GM19455 (cell line): ENCODE results near the gene CSH1.
"Not testable (repeated sequence)": the region's sequence is repeated elsewhere in the genome, so short reads cannot be mapped to it uniquely, and the experiment has no call there.

Source experiments
- ATAC-seq: cut with Tn5 transposase; IDR thresholded peaks from one replicate; pipeline ENCODE4 v1.9.1; 2021; ENCODE audit not compliant: unreplicated experiment

CSH1 gene

GRCh38 chr17:63907161-63907778 is 10.9 kb upstream of the CSH1 start:
- not testable (repeated sequence) for ATAC-seq

DNA sequence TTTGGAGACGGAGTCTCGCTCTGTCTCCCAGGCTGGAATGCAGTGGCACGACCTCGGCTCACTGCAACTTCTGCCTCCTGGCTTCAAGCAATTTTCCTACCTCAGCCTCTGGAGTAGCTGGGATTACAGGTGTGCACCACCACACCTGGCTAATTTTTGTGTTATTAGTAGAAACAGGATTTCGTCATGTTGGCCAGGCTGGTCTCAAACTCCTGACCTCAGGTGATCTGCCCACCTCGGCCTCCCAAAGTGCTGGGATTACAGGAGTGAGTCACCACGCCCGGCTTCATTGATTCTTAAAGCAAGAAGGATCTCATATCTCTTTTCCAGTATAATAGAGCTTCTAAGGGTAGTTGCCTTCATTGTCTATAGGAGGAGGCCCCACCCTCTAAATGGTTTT is 8.4 kb upstream of the CSH1 start:
- ATAC-seq, result not testable (repeated sequence)

DNA sequence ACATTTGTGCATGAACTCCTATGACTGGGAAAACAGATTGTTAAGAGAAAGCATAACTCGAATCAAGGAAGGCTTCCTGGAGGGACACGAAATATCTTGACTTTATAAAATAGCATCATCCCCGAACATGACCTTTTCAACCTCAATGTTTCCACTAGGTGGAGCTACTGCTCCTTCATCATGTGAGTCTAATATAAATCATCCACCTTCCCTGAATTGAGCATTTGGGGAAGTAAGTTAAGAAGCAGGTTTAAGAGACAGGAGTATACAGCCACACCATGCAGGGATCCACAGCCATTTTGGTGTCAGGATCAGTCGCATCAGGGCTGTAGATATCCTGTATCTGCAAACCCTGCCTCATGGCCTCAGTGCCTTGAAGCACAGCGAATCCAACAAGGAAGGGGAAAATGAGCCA is 7.4 kb upstream of the CSH1 start:
- ATAC-seq, result not testable (repeated sequence)

GRCh38 chr17:63901971-63902370 is 5.6 kb upstream of the CSH1 start:
- ATAC-seq, result not testable (repeated sequence)

GRCh38 chr17:63898899-63899798 is 2.8 kb upstream of the CSH1 start:
- ATAC-seq, result not testable (repeated sequence)

- not testable (repeated sequence) for ATAC-seq
Measured at GRCh38 chr17:63894821-63895220, 1.6 kb downstream of the CSH1 start.

DNA sequence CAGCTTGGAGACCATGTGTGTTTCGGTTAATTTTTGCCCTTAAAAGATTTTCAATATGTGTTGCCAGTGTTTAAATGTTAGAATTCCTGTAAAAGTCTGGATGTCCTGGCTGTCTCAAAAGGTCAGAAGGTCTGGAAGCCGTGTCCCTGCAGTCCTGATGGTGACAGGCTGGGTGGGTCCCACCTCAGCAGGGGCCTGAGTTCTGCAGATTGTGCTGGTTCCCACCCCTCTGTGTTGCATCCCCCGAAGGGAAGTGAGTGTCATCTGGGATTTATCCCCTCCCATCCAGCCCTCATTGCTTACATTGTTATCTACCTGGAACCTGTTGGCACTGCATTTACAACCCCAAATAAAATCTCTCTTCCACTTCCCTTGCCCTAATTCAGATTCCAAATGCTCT is 2.4 kb downstream of the CSH1 start:
- ATAC-seq, result not testable (repeated sequence)

DNA sequence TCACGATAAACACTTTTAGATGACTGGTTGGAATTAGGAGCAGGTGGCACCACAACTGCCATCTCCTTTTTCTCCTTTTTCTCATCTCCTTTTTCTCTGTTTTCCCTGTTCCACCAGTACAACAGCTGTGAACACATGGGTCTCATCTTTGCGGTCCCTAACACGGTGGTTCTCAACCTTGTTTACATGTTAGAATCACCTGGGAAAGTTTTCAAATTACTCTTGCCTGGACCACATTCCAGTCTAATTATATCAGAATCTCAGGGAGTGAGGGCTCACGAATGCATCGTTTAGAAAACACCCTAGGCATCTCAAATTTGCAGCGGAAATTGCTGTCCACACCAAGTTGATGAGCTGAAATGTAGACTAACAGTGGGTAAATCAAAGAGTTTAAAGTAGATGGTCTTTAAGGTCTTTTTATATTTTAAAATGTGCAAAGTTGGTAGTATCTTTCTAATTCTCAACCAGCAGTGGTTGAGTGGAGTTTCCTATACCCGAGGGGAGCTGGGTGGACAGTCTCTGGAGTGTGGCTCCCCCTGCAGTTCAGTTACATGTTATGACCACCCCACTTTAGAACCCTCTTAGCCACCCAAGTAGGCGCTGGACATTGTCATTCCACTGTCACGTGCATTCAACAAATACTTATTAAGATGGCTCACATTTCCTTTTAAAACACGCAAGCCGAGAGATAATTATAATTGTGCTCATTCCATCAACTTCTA is 3.9 kb downstream of the CSH1 start:
- ATAC-seq, result not testable (repeated sequence)

DNA sequence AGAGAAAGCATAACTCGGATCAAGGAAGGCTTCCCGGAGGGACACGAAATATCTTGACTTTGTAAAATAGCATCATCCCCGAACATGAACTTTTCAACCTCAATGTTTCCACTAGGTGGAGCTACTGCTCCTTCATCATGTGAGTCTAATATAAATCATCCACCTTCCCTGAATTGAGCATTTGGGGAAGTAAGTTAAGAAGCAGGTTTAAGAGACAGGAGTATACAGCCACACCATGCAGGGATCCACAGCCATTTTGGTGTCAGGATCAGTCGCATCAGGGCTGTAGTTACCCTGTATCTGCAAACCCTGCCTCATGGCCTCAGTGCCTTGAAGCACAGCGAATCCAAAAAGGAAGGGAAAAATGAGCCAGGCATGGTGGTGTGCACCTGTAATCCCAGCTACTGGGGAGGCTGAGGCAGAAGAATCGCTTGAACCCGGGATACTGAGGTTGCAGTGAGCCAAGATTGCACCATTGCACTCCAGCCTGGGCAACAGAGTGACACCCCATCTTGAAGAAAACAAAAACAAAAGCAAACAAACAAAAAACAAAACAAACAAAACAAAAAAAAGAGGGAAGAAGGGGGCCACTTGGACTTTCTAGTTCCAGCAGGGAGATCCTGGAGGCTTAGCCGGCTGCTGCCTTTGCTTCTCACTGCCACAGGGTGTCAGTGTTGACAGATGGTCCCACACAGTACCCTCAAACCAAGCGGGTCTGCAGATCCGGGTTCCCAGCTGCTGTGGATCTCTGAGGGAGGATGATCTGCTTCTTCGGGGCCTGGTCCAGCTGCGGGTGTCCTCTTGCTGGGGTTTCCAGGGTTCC is 7.1 kb downstream of the CSH1 start:
- ATAC-seq, result not testable (repeated sequence)

DNA sequence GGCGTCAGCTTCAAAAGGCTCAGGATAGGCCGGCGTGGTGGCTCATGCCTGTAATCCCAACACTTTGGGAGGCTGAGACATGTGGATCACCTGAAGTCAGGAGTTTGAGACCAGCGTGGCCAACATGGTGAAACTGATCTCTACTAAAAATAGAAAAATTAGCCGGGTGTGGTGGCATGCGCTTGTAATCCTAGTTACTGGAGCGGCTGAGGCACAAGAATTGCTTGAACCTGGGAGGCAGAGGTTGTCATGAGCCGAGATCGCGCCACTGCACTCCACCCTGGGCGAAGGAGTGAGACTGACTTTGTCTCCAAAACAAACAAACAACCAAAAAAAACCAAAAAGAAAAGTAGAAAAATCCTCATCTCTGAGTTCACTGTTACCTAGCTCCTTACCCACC is 11.3 kb downstream of the CSH1 start:
- ATAC-seq, result not testable (repeated sequence)

GRCh38 chr17:63882626-63883126 is 13.7 kb downstream of the CSH1 start:
- ATAC-seq, result not testable (repeated sequence)

DNA sequence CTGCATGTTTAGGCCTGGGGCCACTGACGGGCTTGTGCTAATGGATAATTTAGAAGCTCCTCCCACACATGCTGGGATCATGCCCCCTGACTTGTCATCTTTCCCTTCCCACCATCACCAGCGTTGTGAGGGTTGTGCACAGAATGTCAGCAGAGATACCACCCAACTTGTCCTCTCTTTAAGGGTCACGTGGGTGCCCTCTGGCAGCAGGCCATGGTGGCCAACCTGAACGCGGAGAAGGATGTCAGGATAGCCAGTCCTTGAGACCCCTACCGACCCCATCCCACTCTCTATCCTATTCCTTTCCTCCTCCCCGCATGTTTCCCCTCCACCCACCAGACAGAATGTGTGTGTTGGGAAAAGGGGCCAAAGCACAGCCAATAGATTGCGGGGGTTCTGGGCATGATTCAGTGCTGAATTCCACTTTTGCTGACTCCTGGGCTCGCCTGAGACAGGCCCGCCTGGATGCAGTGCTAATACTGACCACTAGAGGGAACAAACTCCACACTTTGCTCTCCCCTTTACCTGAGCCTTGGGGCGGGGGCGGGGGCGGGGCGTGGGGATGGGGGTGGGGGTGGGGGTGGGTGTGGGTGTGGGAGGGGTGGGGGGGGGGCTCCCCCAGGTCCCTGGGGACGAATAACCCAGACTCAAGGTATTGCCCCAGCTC is 14.3 kb downstream of the CSH1 start, which contains the start of gene GH2:
GH2 (minus strand) TSS at position 10 of the 667 bp plus-strand sequence. CDS start 143 bp downstream, outside the sequence.
- ATAC-seq, result no peak

DNA sequence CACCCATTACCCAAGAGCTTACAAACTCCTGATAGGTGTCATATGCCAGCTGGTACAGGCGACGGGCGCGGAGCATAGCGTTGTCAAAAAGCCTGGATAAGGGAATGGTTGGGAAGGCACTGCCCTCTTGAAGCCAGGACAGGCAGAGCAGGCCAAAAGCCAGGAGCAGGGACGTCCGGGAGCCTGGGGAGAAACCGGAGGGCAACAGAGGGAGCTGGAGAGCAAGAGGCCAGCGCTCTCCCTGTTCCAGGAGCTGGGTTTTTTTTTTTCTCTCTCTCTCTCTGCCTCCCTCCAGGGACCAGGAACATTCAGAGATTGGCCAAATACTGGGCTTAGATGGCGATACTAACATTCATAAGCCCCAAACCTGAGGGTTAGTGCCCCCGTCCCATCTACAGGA is 15.0 kb downstream of the CSH1 start:
- not testable (repeated sequence) for ATAC-seq

DNA sequence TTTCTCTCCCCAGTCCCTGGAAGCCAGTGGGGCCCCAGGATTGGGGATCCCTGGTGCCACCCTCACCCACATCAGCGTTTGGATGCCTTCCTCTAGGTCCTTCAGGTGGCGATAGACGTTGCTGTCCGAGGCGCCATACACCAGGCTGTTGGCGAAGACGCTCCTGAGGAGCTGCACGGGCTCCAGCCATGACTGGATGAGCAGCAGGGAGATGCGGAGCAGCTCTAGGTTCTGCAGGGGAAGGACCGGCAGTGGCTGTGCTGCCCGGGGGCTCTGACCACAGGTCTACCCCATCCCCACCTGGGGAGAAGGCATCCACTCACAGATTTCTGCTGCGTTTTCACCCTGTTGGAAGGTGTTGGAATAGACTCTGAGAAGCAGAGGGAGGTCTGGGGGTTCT is 15.7 kb downstream of the CSH1 start:
- no peak for ATAC-seq

DNA sequence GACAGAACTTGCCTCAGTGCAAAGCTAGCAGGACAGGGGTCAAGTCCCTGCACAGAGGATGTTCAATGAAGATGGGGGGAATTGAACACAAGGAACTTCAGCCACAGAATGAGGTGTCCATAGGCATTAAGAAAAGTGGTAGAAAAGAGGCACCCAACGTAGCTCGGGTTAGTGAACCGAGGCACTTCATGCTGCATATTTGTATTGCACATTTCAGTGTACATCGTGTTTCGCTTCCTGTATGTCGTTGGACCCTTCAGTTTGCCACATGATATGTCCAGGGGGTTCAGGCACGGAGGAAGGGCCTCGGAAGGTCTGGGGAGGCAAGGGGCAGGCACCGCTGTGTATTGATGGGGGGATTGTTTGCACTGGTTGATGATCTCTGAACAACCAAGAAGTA is 18.0 kb downstream of the CSH1 start:
- ATAC-seq, result not testable (repeated sequence)

- ATAC-seq, result not testable (repeated sequence)
Measured at GRCh38 chr17:63874693-63875092, 21.7 kb downstream of the CSH1 start.

DNA sequence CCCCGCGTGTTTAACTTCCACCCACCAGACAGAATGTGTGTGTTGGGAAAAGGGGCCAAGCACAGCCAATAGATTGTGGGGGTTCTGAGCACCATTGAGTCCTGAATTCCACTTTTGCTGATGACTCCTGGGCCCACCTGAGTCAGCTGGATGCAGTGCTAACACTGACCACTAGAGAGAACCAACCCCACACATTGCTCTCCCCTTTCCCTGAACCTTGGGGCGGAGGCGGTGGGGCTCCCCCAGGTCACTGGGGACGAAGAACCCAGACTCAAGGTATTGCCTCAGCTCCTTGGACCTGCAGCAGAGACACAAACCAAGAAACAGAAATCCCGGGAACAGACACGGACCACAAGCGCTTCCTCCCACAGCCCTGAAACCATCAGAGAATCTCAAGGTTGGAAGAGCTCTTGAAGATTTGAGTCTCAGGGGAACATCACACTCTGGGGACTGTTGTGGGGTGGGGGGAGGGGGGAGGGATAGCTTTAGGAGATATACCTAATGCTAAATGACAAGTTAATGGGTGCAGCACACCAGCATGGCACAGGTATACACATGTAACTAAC is 22.2 kb downstream of the CSH1 start:
- ATAC-seq, result not testable (repeated sequence)

GRCh38 chr17:63873577-63873976 is 22.8 kb downstream of the CSH1 start, which contains the start of gene CSH2:
CSH2 (minus strand) TSS chr17:63873677; CDS start chr17:63873614, 63 bp downstream.
- not testable (repeated sequence) for ATAC-seq

GRCh38 chr17:63871646-63872365 is 24.6 kb downstream of the CSH1 start:
- ATAC-seq, result not testable (repeated sequence)
